Ishikawa (cell line): ENCODE data around the gene TIAM1.

Source experiments
- CEBPB ChIP-seq: IDR thresholded peaks from 2 replicates; pipeline ENCODE4 v1.6.1; 2012
- EGR1 ChIP-seq: IDR thresholded peaks from 2 replicates; pipeline ENCODE4 v1.6.1; 2012
- EP300 ChIP-seq: IDR thresholded peaks from 2 replicates; pipeline ENCODE4 v1.6.1; 2012; ENCODE audit warnings: borderline replicate concordance
- FOXM1 ChIP-seq: IDR thresholded peaks from 2 replicates; pipeline ENCODE4 v1.6.1; 2012; ENCODE audit warnings: low read depth, borderline replicate concordance
- RAD21 ChIP-seq: IDR thresholded peaks from 2 replicates; pipeline ENCODE4 v1.6.1; 2012; ENCODE audit warnings: low read depth
- TEAD4 ChIP-seq: IDR thresholded peaks from 2 replicates; pipeline ENCODE4 v1.6.1; 2012
- YY1 ChIP-seq: IDR thresholded peaks from 2 replicates; pipeline ENCODE4 v1.6.1; 2012; ENCODE audit warnings: low read depth
- ZBTB7A ChIP-seq: IDR thresholded peaks from 2 replicates; pipeline ENCODE4 v1.6.1; 2012; ENCODE audit warnings: low read depth
- TF ChIP-seq, protein P1 (sequence below): IDR thresholded peaks from 2 replicates; pipeline ENCODE4 v1.6.1; 2012

DNA sequence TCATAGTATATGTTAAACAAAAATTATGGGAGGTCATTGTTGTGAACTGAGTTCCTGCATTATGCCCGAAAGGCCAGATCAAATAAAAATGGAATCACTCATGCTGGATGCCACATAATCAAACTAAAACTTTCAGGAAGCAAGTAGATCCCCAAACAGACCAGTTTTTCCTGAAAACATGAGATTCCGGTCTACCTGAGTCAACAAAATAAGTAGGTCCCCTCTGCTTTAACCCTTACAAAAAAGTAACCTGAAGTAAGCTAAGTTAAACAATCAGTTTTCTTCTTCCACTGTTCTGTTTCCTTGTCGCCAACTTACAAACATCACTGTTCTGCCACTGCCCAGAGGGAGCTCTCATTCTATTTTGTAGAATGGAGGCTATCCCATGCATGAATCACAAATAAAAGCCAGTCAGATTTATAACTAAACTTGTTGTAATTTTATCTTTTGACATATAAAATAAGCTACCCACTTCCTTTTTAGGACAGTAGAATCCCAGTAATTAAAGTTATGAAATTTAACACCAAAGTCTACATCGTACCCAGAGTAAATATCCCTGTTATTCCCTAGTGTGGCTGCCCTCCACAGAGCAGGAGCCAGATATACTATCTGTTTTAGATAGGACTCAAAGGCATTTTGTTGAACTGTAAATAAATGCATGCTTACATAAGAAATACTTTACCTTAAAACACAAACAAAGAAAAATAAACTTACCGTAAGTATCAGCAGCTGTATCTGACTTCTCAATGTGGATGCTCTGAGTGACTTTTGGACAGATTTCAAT is 149.4 kb downstream of the TIAM1 start:
- TF ChIP-seq TEAD4 (no peak), CEBPB (no peak), YY1 (no peak), FOXM1 (no peak), RAD21 (no peak), EGR1 (no peak), ZBTB7A (no peak), EP300 (no peak)
- TF ChIP-seq, protein P1, sequence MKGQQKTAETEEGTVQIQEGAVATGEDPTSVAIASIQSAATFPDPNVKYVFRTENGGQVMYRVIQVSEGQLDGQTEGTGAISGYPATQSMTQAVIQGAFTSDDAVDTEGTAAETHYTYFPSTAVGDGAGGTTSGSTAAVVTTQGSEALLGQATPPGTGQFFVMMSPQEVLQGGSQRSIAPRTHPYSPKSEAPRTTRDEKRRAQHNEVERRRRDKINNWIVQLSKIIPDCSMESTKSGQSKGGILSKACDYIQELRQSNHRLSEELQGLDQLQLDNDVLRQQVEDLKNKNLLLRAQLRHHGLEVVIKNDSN = no peak
